NT2/D1 (cell line): ENCODE results near the gene CDYL2.

Experiments used
- YY1 ChIP-seq: IDR thresholded peaks from 2 replicates; pipeline ENCODE4 v1.6.1; 2011; ENCODE audit not compliant: insufficient read length, insufficient read depth
- ZNF274 ChIP-seq: IDR thresholded peaks from 2 replicates; pipeline ENCODE4 v1.6.1; 2011; ENCODE audit warnings: mild to moderate bottlenecking, low read depth, low read length

DNA sequence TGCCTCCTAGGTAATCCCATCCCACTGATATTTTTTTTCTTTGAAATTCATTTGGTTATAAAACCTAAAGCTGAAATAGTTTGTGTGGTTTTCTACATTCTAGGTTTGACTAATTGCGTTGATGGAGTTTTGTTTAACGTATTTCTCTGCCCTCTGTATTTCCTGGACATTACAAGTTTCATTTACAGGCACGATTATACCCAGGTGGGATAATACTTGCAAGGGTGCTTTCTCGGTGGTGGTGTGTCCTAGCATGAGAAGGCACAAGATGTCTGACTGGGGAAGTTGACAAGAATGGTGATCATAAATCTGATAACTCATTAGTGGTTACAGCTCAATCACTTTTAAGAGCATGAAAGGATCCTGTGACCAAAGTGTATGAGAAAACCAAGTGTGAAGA, 218.6 kb downstream of the CDYL2 start:
- TF ChIP-seq ZNF274 (no peak), YY1 (no peak)
